Hypothalamus (tissue), 51 donors: ENCODE results near the gene SFT2D1.

Experiments
- DNase-seq, 51 donors: peaks; one replicate each; lab custom pipeline; 2025; lab: John Stamatoyannopoulos, UW

The SFT2D1 gene

GRCh38 chr6:166282394-166283032, 59.8 kb downstream of the SFT2D1 start:
- DNase-seq, result no peak

GRCh38 chr6:166281104-166281503, 61.2 kb downstream of the SFT2D1 start:
- DNase-seq, result no peak

GRCh38 chr6:166279393-166279679, 63.0 kb downstream of the SFT2D1 start:
- DNase-seq, result no peak

GRCh38 chr6:166278579-166279392, 63.6 kb downstream of the SFT2D1 start:
- DNase-seq, result no peak

GRCh38 chr6:166277892-166278578, 64.3 kb downstream of the SFT2D1 start:
- DNase-seq, result no peak

GRCh38 chr6:166277018-166277417, 65.3 kb downstream of the SFT2D1 start:
- DNase-seq, result peak in 44 of 51 donors; percentile 12 to 91 (median 70)

- peak in 46 of 51 donors; percentile 11 to 88 (median 64) for DNase-seq
Observed at GRCh38 chr6:166275714-166276166, 66.6 kb downstream of the SFT2D1 start.

GRCh38 chr6:166274739-166275370, 67.5 kb downstream of the SFT2D1 start:
- no peak for DNase-seq

- no peak for DNase-seq
Observed at GRCh38 chr6:166274163-166274562, 68.2 kb downstream of the SFT2D1 start.

- no peak for DNase-seq
Observed at GRCh38 chr6:166271376-166271765, 71.0 kb downstream of the SFT2D1 start.

- no peak for DNase-seq
Observed at GRCh38 chr6:166270706-166271375, 71.5 kb downstream of the SFT2D1 start.
